ELF-1 (cell line): ENCODE data around the gene EBI3.
"Not testable (repeated sequence)": the region's sequence is repeated elsewhere in the genome, so short reads cannot be mapped to it uniquely, and the experiment has no call there.

Source experiments
- DNase-seq: peaks from one replicate; pipeline ENCODE4 v3.0.0-alpha.2; 2016; ENCODE audit warnings: low read depth, low spot score

Gene EBI3

DNA sequence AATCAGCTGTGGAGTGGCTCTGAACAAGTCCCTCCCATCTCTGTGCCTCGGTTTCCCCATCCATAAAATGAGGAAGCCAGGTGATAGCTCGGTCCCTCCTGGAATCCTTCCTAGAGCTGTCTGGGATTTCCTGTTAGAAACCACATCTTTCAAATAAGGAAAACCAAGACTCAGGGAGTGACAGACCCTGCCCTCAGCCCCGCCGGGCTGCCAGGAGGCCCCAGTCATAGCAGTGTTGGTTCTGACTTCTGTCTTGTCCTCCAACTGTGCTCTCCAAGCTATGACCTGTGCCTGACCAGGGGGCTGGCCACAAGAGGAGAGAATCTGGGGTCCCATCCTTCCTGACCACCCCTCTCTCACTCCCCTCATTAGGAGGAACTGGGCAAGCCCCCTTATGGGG is 48.7 kb downstream of the EBI3 start:
- DNase-seq, result no peak

DNA sequence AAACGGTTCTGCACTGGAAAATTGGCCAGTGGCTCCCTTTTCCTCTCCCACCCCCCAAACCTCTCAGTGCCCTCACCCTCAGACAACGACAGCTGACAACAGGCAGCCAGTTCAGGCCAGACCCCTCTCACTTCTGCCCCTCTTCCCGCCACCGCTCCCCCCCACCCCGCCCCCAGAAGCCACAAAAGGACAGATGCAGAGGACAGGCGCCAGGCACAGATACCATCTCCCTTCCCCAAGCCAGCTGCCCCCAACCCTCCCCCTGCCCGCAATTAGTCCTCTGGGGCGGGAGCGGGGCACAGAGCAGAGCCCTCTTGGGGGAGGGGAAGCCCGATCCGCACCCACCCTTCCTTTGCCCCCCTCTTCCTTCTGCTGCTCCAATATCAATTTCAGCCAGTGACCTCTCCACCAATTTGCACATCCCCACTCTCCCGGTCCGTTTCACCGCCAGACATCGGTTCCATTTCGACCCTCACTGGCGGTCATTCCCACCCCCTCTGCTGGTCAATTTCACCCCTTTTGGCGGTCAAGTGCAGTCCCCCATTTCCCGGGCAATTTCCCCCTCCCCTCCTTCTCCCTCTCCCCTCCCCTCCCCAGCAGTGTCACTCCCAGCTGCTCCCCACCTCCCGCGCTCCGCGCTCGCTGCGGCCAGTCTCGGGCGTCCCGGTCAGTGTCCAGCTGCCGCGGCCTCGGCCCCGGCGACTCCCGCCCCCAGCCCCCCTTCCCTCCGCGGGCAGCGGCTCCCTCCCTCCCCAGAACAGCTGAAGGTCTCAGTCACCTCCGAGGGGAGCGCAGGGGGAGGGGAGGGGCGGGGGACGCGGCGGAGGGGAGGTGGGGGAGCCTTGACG is 49.3 kb downstream of the EBI3 start, which contains the start of gene SHD:
SHD (plus strand) TSS at position 848 of the 848 bp plus-strand sequence. CDS start 798 bp downstream, outside the sequence.
- DNase-seq, result no peak

DNA sequence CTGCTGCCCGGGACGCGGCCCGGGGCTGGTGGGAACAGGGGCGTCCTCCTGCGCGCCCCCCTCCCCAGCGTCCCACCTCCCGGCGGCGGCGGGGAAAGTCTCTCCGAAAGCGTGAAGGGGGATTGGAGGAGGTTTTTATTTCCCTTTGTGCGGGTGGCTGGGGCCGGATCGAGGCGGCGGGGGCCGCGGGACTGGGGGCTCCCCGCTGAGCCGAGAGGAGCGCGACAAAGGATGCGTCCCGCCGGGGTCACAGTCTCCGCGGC is 49.9 kb downstream of the EBI3 start:
- DNase-seq, result no peak

DNA sequence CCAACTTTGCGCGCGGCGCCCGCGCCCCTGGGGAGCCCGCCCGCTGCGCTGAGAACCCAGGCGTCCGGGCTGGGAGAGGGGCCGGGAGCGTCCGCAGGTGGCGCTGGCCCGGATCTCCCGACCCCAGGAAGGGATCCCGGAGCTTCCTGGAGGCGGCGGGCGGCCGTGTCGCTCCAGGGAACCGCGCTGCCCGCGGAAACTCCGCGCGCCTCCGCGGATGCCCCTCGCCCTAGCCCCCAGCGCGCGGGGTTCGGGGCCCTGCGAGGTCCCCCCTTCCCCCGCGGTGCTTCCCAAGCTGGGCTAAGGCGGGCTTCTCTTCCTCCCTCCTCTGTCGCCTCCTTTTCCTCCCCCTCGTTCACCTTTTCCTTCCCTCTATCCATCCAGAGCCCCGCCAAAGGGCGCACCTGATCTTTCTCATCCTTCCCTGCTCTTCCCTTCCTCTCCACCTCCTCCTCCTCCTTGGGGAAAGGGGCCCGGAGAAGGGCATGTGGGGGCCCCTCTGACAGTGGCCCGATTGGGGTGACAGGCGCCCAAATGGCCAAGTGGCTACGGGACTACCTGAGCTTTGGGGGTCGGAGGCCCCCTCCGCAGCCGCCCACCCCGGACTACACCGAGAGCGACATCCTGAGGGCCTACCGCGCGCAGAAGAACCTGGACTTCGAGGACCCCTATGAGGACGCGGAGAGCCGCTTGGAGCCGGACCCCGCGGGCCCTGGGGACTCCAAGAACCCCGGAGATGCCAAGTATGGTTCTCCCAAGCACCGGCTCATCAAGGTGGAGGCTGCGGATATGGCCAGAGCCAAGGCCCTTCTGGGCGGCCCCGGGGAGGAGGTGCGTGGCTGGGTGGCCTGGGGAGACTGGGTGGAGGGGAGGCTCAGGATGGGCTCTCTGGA is 50.5 kb downstream of the EBI3 start:
- no peak for DNase-seq

DNA sequence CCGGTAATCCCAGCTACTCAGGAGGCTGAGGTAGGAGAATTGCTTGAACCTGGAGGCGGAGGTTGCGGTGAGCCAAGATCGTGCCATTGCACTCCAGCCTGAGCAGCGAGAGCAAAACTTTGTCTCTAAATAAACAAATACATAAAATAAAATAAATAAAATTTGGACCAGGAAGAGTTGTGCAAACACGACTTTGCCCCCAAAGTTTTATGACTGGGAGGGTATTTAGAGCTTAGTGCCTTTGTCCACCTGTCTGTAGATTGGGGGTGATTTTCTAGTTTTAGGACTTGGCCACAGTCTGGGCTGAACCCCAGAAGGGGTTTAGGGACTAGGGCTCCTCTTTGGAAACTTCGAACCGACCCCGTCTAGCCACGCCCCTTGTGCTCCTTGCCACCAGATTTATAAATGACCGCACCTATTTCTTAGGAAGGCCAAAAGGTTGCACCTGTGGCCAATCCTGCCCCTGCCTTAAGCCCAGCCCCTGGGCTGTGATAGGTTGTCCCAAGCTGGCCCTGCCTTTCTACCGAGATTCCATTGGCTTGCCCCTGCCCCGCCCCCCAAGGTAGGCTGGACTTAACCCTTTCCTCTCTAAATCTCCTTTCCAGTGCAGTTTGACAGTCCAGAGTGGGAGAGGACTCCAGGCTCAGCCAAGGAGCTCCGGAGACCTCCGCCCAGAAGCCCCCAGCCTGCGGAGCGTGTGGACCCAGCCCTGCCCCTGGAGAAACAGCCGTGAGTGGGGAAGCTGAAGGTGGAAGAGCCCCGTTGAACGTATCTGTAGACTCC is 55.0 kb downstream of the EBI3 start:
- peak; percentile 93 for DNase-seq

DNA sequence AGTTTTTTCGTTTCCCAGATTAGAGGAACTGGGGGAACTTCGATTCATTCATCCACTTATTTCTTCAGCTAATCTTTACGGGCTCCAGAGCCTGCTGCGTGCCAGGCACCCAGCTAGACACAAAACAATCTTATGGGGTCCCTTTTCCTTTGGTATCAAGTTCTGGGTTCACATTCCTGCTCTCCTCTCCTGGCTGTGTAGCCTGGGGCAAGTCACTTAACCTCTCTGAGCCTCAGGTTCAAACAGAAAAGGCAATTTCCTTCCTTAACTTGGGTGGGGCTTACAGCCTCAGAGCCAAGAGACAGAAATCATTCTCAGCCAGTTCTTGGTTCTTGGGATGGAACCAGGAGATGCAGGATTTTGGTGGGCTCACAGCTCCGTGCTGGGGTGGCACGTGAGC is 55.7 kb downstream of the EBI3 start:
- no peak for DNase-seq

DNA sequence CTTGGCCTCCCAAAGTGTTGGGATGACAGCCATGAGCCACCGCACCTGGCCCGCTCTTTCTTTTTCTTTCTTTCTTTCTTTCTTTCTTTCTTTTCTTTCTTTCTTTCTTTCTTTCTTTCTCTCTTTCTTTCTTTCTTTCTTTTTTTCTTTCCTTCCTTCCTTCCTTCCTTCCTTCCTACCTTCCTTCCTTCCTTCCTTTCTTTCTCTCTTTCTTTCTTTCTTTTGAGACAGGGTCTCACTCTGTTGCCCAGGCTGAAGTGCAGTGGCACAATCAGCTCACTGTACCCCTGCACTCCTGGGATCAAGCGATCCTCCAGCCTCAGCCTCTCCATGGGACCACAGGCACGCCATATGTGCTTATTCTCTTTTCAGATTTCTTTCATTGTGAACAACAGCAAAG is 56.8 kb downstream of the EBI3 start:
- DNase-seq, result not testable (repeated sequence)
